NK-92 (cell line): ENCODE data around the gene ABCC3.

Experiments used
- DNase-seq: peaks from one replicate; lab custom pipeline; 2025; ENCODE audit not compliant: unreplicated experiment; lab: John Stamatoyannopoulos, UW

Gene ABCC3

GRCh38 chr17:50641357-50641756, 6.7 kb downstream of the ABCC3 start:
- no peak for DNase-seq

GRCh38 chr17:50642071-50642721, 7.5 kb downstream of the ABCC3 start:
- no peak for DNase-seq

GRCh38 chr17:50642722-50643656, 8.3 kb downstream of the ABCC3 start:
- no peak for DNase-seq

DNA sequence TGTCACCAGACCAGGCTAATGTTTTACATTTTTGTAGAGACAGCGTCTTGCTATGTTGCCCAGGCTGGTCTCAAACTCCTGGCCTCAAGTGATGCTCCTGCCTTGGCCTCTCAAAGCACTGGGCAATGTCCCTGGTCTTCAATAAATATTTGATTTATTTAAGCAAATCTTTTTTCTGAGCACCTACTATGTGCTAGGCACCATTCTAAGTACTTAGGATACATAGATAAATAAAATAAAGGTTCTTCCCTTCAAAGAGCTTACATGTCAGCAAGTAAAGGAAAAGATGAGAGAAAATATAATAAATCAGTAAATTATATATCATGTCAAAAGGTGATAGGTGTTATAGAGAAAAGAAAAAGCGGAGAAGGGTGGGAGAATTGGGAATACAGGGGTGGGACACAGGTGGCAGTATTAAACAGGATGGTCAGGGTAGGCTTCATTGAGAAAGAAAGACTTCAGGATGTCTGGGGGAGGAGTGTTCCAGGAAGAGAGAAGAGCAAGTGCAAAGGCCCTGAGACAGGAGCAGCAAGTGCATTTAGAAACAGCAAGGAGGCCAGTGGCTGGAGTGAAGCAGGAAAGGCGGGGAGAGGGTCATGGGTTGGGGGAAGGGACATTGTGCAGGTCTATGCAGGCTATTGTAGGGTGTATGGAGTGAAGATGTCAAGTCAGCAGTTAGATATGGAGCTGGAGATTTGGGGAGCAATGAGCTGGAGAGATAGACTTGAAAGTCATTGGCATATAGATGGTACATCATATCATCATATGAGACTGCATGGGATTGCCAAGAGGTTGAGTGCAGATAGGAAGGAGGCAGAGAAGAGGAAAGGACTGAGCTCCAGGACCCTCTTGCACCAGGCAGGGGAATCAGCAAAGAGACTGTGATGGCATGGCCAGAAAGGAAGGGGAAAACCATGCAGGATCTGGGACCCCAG, 11.3 kb downstream of the ABCC3 start:
- no peak for DNase-seq

GRCh38 chr17:50647187-50647586, 12.5 kb downstream of the ABCC3 start:
- DNase-seq = no peak

- DNase-seq = no peak
Observed at GRCh38 chr17:50649042-50649908, 14.6 kb downstream of the ABCC3 start.

GRCh38 chr17:50651661-50652060, 17.0 kb downstream of the ABCC3 start:
- DNase-seq = no peak

GRCh38 chr17:50653738-50654137, 19.1 kb downstream of the ABCC3 start:
- DNase-seq = no peak

DNA sequence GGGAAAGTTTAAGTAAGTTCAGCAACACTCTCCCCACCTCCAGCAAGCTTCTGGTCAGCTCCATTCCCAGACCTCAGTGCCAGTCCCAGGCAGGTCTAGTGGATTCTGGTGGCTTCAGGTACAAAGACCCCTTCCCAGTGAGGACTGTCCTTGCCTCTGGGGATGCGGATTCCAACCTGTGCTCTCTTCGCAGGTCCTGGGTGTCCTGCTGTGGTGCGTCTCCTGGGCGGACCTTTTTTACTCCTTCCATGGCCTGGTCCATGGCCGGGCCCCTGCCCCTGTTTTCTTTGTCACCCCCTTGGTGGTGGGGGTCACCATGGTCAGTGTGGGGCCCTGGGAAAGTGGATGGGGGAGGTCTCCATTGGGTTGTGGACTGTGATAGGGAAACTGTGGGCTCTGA, 21.8 kb downstream of the ABCC3 start:
- DNase-seq = no peak

DNA sequence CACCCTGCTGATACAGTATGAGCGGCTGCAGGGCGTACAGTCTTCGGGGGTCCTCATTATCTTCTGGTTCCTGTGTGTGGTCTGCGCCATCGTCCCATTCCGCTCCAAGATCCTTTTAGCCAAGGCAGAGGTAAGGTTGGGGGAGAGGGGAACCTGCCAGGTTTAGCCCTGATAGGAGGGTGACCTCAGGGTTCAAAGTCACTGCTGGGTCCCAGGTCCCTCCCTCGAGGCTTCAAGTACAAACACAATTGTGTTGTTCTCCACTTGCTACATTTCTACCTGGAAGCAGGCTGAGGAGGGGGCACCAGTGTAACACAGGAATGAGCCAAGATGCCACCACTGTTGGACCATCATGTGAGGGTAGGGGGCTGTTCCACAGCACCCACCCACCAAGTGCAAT, 22.4 kb downstream of the ABCC3 start:
- DNase-seq = no peak

DNA sequence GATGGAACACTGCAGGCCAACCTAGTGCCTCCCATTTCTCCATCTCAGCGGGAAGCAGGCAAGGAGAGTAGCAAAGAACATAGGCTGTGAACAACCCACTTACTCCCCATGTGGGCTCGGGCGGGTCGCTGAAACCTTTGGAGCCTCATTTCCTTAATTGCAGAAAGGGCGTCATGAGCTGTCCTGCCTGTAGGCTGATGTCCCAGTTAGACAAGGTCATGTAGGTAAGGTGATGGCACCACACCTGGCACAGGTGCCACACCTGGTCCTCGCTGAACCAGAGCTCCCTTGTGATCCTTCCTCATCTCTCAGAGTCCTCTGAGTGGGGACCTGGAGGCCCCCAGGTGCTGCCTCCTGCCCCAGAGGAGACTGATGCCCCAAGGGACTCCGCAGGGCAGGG, 22.9 kb downstream of the ABCC3 start:
- DNase-seq = no peak

DNA sequence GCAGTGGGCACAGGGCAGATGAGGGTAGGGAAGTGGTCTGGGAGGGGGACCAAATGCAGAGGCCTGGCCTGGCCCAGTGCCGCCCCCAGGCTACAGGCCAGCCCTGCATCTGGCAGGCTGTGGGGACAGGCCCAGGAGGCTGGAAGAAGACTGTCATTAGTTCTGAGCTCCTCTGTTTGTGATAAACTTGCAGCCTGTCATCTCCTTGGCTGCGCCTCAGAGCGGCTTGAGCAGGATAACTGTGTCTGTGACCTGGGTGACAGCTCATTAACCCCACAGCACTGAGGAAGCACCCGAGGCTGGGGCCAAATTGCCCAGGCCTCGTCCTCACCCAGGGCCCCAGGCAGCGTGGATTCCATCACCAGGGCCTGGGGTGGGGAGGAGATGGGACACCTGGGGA, 23.9 kb downstream of the ABCC3 start:
- no peak for DNase-seq

GRCh38 chr17:50659179-50659578, 24.5 kb downstream of the ABCC3 start:
- DNase-seq = no peak

DNA sequence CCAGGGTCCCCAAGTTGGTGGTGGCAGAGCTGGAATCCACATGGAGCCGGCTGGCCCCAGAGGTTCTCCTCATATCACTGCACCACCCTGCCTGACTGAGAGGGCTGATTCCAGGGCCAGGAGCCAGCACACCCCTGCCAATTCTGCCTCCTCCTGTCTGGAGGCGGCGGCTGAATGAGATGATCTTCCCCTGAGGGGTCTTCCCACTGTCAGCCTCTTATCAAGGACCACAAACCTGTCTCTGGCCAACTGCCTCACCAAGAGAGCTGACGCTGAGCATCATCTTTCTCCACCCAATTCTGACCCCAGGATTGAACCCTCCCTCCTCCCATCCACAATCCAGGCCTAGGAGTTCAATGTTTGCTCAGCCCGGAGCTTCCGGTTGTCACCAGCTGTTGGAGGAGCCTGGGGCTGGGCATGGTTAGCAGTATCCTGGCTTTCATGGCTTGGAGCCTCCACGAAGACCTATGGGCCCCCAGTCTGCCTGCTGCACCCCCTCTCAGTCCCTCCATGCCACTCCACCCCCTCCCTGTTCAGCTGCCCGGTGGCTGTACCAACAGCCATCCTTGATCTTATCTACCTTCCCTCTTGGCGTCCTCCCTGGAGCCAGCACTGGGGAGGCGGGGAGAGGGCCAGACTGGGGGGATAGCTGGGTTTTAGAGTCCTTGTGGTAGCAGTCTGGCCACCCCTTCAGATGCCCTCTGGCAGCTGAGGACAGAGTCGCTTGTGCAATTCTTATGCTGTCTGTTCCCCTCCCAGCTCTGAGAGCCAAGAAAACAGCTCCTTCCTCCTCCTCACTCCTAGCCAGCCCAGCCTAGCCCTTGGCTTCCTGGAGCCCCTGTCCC, 25.6 kb downstream of the ABCC3 start:
- DNase-seq = no peak

DNA sequence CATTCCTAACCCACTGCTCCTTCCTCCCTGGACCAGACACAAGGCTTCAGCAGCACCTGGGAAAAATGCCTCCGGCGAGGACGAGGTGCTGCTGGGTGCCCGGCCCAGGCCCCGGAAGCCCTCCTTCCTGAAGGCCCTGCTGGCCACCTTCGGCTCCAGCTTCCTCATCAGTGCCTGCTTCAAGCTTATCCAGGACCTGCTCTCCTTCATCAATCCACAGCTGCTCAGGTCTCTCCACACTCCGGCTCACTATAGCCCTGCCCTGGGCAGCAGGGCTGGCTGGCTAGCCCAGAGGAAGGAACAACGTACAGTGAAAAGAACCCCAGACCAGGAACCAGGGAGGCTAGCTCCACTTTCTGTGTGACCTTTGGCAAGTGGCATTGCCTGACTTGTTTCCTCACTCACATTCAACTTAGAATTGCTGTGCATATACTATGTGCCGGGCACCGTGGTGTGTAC, 26.2 kb downstream of the ABCC3 start:
- DNase-seq = no peak

GRCh38 chr17:50661348-50661747, 26.7 kb downstream of the ABCC3 start:
- DNase-seq = no peak

DNA sequence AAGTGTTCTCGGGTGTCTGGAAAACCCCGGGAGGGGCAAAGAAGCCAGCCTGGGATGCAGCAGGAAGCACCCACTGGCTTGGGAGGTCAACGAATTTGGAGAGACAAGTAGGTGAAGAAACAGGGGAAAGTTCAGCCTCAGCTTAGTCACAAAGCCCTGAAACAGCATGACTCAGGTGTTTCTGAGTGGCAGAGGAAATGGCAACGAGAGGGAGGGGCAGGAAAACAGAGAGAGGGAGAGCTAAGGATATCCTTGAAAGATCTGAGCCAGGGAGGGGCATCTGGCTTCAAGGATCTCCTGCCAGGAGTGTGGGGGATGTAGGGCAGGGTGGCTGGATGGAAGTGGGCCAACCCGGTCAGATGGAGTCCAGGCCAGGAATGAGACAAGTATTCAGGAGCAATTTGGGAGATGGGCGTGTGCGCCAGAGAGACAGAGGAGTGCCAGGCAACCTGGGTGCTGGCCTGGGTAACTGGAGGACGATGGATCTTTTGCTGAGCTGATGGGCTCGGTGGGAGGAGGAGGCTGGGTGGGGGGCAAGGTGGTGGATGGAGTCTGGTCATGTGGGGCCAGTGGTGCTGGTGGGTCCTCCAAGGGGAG, 27.2 kb downstream of the ABCC3 start:
- DNase-seq = no peak

DNA sequence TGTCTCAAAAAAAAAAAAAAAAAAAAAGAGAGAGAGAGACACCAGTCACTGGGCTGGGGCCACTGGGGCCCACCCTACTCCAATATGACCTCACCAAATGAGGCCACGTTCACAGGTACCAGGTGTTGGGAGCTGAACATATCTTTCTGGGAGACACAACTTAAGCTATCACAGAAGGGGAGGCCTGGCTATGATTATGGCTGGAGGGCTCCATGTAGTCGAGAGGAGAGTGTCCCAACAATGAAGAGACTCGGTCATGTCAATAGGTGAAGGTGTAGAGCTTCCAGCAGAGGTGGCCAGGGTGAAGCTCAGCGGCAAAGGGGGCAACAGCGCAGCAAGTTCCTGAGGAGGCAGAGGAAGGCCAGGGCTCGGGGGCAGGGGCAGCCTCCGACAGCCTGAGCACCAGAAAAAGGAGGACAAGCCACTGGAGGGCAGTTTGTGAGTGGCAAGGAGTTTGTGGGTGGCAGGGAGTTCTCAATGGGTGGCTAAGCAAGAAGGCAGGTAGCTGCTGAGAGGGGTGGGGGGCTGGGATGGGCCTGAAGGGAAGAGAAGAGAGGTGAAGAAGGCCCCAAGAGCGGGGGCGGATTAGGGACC, 28.0 kb downstream of the ABCC3 start:
- DNase-seq = no peak
